GM13976 (cell line): ENCODE measurements around the gene AQP6.

Experiments
- DNase-seq: peaks from one replicate; pipeline ENCODE4 v3.0.0; 2012; ENCODE audit warnings: low spot score
- CTCF ChIP-seq: IDR thresholded peaks from 2 replicates; pipeline ENCODE4 v1.5.1; 2012; ENCODE audit warnings: borderline replicate concordance, mild to moderate bottlenecking; ENCODE audit not compliant: insufficient read depth; ENCODE audit errors: extremely low read depth, missing control alignments, control extremely low read depth
- in situ Hi-C: fragments of 300-500 bp; cut with MboI; formaldehyde crosslinking; loops from one replicate; pipeline ENCODE4 v1.12.0; 2022; ENCODE audit warnings: low sequenced_read_pairs, mixed read lengths, inconsistent platforms; ENCODE audit not compliant: unreplicated experiment

AQP6 gene

GRCh38 chr12:49961111-49961922 is 11.4 kb upstream of the AQP6 start, which contains the start of gene AQP5:
Gene AQP5, plus strand, starts transcription at chr12:49961872. Its CDS starts 146 bp downstream, at chr12:49962018.
- no peak for DNase-seq
- TF ChIP-seq CTCF: no peak
- in situ Hi-C loops: no loop called here

- TF ChIP-seq CTCF: no peak
- DNase-seq: no peak
- in situ Hi-C loops: no loop called here
Measured at GRCh38 chr12:49961993-49962764, 10.6 kb upstream of the AQP6 start.

GRCh38 chr12:49962861-49963765 is 9.6 kb upstream of the AQP6 start:
- DNase-seq: no peak
- TF ChIP-seq CTCF: no peak
- in situ Hi-C loops: no loop called here

GRCh38 chr12:49963976-49964815 is 8.6 kb upstream of the AQP6 start:
- TF ChIP-seq CTCF: no peak
- in situ Hi-C loops: no loop called here
- DNase-seq: no peak

- in situ Hi-C loops: no loop called here
- DNase-seq: no peak
- TF ChIP-seq CTCF: no peak
Measured at GRCh38 chr12:49964849-49965624, 7.7 kb upstream of the AQP6 start.
